AML-193 (cell line): Measurements from ENCODE around the gene RPS6KC1.
"Not testable (repeated sequence)": the region's sequence is repeated elsewhere in the genome, so short reads cannot be mapped to it uniquely, and the experiment has no call there.

Experiments
- DNase-seq, 2 experiments: peaks; one replicate each; lab custom pipeline; 2025; lab: John Stamatoyannopoulos, UW

RPS6KC1 gene

DNA sequence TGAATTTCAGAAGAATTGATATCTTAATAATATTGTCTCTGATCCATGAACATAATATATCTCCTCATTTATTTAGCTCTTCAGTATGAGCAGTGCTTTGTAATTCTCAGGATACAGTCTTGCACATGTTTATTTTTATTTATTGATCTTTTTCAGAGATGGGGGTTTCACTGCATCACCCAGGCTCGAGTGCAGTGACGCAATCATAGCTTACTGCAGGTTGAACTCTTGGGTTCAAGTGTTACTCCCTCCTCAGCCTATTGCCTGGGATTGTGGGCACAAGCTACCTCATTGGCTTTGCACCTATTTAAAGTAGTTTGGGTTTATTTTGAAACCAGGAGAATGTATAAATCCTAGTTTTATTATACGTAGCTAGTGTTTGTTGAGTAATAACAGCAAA, 4.7 kb downstream of the RPS6KC1 start:
- no peak for DNase-seq

DNA sequence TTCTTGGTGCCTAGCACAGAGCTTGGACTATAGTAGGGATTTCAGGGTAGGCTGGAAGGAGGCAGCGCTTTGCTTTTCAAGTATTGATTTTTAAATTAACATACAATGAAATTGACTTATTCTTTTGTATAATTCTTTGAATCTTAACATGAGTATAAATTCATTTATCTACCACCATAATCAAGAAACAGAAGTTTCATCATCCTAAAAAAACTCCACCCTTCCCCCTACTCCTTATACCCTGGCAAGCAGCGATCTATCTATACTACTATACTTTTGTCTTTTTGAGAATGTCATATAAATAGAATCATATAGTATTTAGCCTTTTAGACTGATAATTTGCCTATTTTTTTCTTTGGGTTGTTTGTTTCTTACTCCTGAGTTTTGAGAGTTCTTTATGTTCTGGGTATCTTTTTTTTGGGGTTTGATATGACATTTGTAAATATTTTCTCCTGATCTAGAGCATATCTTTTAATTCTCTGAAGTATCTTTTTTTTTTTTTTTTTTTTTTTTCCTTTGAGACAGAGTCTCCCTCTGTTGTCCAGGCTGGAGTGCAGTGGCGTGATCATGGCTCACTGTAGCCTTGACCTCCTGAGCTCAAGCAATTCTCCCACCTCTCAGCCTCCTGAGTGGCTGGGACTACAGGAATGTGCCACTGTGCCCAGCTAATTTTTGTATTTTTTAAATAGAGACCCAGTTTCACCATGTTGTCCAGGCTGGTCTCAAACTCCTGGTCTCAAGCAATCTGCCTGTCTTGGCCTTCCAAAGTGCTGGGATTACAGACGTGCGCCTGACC, 6.4 kb downstream of the RPS6KC1 start:
- no peak for DNase-seq

DNA sequence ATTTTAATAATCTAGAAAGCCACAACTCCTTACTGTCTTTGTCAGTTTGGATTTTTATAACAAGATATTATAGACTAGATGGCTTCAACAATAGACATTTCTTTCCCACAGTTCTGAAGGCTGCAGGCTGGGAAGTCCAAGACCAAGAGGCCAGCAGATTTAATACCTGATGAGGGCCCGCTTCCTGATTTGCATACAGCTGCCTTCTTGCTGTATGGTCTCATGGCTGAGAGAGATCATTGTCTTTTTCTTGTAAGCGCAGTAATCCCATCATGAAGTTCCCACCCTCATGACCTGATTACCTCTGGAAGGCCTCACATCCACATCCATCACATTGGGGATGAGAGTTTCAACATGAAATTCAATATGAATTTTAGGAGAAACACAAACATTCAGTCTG, 9.8 kb downstream of the RPS6KC1 start:
- DNase-seq = no peak

DNA sequence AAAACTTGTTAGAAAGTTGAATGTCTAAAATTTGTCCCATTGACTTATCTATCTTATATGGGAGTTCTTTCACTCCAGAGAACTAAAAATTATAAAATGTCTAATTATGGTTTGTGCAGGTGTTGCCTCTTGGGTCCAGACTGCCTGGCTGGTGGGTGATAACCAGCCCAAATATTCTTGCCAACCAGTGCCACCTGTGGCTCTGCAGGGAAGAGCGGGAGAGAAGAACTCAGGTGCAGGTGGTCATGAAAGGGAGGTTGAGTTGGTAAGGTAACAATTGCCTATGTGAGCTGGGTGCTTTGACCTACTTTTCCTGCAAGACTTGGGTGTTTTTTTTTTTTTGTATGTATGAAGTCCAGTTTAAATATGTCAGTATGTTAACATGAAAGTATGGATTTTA, 10.2 kb downstream of the RPS6KC1 start:
- no peak for DNase-seq

DNA sequence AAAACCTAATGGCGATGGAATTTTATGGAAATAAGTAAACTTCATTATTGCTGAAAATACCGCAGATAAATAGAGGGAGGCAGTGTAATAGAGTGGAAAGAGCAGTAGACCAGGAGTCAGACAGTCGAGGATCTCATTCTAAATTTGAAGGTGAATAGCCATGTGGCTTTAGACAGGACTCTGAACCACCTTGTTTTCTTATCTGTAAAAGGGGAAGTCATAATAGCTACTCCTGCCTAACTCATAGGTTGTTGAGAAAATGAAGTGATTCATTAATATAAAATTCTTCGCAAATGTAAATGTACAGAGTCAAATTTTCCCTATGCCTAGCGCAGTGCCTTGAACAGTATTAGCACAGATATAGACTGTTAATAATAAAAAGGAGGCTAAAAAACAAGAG, 14.8 kb downstream of the RPS6KC1 start:
- no peak for DNase-seq

DNA sequence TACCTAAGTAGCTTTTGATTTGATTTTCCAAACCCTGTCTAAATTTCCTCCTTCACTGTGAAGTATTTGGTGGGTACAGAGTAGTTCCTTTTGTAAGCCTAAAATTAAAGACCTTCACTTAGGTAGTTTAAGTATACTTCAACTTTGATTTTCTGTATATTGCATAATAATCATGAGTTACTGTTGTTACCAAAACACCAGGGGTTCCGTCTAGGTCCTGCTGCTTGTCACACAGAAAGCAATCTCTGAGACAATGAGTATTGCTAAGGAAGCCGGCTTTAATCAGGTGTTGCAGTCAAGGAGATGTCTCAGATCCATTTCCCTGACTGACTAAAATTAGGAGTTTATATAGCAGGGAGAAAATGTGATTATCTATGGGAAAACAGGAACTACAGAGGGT, 15.3 kb downstream of the RPS6KC1 start:
- no peak for DNase-seq

DNA sequence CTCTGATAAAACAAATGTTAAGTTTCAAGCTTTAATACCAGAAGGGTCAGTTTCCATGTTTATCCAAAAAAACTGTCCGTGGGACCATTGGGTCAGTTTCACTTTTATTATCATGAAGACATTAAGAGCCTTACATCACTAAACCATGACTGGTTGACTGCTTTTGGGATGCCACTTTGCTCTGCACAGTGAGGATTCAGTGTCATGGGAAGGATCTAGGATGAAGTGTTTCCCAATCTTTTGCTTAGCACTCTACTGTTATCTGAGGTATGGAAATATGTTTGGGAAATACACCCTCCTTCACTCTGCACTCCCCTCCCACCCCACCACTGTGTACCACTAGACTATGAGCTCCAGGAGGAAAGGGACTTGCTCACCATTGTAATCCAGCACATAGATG, 16.3 kb downstream of the RPS6KC1 start:
- DNase-seq = no peak

DNA sequence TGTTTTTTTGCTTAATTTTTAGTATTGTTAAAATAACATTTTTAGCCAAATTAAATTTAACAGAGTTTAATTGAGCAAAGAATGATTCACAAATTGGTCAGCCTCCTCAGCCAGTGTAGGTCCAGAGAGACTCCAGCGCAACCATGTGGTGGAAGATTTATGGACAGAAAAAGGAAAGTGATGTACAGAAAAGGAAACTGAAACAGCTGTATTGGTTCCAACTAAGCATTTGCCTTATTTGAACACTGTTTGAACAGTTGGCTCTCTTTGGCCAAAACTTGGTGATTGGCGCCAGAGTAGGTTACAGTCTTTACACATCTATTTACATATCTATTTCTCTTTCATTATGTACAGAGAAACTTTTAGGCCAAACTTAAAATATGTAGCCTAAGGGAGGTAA, 19.4 kb downstream of the RPS6KC1 start:
- DNase-seq = peak; percentile 34 to 59

DNA sequence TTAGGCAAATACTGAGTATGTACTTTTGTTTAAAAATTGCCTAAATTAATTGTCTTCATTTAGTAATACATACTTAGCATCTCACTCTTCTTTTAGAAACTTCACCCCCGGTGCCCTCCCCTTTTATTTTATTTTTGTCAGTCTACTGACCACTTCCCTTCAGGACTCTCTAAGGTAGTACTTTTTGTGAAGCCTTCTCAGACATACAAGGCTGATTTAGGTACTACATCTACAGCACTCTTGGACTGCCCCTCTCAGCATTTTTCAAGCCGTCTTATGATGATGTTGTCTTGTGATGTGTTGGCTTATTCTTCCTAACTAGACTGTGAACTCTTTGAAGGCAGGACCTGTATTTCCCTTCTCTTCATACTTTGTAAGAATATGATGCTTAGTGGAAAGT, 24.7 kb downstream of the RPS6KC1 start:
- no peak for DNase-seq

DNA sequence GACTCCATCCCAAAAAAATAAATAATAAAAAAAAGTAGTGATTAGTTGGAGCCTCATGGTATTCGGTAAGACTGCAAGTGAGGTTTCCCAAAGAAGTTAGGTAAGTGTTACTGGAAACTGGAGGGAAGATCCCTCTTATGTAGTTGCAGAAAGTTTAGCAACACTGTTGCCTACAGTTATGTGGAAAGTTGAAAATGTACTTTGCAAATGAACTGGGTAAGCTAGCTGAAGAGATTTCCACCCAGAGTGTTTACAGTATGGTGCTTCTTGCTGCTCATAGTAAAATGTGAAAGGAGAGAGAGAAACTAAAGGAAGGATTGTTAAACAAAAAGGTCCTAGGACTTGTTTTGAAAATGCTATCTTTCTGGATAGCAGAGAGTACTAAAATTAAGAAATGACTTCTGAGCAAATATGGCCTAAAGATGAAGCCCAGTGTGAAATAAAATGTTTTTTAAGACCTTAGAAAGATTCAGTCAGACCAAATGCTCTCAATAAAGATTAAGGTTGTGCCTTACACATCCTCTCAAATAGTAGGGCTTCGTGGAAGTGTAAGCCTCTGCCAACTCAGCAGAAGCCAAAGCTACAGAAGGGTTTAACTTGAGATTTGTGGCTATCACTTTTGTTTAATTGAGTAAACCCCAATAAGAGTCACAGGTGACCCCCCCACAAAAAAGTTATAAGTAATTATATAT, 31.5 kb downstream of the RPS6KC1 start:
- DNase-seq = no peak

DNA sequence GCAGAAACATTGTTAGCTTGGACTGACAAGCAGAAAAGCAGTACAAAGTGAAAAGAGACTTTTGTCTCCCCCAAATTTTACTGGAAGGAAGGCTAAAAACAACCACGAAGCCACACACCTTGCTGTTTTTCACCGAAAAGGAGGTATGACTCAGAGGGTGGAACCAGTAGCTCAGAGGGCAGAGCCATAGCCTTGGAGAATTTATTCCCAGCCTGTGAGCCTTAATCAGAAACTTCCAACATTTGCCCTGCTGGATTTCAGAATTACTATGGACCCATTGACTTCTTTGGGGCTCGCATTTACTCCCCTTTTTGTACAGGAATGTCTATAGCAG, 32.0 kb downstream of the RPS6KC1 start:
- no peak for DNase-seq

DNA sequence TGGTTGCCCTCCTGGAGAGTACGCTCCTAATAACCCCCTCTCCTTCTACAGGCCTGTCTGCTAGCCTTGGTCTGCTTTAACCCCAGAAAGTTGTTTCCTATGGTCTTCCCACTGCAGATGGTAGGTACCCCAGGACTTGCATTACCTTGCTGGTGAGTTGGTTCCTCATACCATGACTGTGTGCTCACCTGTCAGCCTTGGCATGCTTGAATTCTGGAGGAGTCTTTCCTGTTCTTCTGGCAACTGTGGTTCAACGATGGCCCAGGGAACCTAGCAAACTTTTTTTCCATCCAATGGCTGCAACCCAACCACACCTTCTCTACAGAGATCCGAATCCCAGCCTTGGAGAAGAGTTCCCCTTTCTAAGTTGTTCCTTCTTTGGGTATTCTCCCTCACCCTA, 36.9 kb downstream of the RPS6KC1 start:
- DNase-seq = no peak

DNA sequence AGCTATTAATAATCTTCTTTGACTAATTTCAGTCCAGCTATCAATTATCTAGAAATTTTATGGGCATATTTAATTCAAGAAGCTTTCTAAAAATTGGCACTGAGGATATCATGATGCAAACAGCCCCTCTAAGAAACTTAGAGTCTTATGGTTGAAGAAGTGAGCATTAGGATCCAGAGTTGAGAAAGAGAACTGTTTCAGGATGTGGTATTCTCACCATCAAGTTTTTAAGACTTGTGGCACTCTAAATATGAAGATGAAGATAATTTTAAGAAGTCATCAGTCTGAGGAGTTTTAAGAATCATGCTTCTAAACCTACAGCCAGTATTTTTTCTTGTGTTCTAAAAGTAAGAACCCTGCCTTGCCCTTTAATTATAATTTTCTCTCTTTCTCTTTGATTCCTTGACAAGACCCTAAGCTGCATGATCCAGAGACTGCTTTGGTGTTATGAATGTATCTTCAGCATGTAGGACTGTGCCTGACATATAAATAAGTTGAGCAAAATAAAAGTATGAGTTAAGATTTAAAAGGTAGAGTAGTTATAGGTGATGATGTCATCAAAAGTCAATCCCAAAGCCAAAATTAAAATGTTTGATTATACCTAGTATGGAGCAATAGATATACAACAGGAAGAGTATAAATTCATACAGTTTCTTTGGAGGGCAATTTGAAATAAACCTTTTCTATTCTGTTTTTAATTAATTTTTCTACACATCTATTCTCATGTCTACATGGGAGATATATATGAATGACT, 39.1 kb downstream of the RPS6KC1 start:
- DNase-seq = no peak

DNA sequence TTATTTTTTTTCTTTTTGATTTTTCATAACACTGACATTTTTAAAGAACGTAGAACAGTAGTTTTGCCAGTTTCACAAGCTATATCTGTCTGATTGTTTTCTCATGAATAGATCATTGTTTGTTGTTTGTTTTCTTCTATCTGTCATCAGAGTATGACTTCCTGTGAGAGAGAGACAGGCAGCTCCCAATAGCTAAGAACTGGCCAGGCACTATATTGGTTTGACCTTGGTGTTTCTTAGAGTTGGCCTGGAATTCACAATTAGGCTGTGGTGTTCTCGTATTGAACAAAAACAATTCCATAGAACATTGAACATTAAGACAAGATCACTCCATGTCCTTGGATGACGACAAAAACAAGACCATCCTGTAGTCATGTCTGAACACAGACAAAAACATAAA, 43.4 kb downstream of the RPS6KC1 start:
- DNase-seq = no peak

DNA sequence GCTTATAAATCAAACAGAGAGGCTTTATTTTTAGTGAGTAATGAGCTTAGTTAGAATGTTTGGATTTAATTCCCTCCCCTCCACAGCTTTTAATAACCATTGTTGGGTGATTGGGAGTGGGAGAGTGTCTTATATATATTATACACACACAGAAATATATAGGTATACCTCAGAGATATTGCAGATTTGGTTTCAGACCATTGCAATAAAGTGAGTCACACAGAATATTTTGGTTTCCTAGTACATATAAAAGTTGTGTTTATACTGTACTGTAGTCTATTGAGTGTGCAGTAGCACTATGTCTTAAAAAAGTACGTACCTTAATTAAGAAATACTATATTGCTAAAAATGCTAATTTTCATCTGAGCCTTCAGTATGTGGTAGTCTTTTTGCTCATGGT, 44.4 kb downstream of the RPS6KC1 start:
- DNase-seq = no peak

DNA sequence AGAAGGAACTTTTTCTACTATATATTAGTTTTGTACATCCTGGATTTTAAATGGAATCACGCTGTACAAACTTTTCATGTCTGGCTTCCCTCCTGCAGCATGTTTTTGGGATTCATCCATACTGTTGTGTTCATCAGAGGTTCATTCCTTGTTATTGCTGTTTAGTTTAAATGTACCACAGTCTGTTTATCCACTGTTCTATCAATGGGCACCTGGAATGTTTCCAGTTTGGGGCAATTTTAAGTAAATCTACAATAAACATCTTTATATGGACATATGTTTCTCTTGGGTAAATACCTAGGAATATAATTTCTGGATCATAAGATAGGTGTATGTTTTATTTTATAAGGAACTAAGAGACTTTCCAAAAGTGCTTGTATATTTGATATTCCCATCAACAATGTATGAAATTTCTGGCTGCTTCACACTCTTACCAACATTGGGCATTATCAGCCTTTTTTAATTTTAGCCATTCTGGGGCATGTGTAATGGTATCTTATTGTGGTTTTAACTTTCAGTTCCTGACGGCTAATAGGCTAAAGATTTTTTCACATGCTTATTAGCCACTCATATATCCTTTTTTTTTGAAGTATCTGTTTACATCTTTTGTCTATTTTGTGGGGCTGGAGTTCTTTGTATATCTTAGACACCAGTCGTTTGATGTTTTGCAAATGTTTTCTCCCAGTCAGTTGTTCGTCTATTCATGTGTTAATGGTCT, 48.8 kb downstream of the RPS6KC1 start:
- DNase-seq = no peak

DNA sequence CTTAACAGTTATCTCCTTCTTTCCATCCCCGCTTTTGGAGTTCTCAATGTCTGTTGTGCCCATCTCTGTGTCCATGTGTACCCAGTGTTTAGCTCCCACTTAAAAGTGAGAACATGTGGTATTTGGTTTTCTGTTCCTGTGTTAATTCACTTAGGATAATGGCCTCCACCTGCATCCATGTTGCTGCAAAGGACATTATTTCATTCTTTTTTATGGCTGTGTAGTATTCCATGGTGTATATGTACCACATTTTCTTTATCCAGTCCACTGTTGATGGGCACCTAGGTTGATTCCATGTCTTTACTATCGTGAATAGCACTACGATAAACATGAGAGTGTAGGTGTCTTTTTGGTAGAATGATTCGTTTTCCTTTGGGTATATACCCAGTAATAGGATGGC, 49.5 kb downstream of the RPS6KC1 start:
- DNase-seq = not testable (repeated sequence)

DNA sequence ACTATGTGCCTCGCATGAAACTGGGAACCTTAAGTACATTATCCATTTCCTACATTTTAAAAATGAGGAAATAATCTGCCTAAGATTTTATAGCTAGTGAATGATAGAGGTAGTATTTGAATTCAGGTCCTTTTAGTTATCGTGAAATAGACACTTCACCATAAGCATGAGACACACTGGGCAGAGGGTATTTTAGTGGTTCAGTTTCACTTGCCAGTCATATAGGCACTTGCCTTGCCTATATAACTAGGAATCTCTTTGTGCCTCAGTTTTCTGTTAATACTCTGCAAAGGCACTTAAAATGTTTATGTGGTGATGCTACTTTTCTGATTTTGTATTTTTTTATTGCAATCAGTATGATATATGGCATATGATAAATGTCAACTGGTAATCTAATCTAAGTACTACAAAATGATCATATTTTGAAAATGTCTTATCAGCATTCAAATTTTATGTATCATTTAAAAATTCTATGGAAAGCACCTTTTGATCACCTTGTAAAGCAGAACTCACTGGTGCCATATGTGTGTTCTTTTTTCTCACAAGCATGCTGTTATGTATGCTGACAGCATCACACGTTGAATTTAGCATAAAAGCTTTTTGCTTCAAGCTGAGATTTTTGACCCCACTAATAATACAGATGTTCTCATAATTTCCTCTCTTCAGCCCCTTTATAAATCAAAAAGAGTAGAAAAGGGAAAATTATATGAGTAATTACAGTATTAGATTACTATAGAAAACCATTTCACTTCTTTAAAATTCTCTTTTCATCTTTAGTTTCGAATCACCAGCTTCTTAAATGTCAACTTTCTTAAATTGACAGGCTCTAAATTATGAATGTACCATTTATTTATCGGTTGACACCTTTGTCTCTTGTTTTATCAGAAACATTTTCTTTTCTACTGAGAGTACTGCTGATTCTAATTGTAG, 52.6 kb downstream of the RPS6KC1 start:
- no peak for DNase-seq

DNA sequence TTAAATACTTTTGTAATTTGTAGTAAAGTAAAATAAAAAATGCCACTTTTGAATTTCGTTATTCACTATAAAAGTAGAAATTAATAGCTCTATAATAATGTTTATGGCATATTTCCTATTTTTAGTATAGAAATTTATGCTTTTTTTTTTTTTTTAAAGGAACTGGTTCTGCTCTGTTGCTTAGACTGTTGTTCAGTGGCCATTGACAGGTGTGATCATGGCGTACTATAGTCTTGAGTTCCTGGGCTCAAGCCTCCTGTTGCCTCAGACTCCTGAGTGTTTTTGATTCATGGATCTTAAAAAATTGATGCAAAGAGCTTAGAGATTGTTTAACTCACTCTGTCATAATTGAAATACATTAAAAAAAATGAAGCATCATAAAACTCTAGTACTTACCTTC, 53.6 kb downstream of the RPS6KC1 start:
- DNase-seq = no peak

DNA sequence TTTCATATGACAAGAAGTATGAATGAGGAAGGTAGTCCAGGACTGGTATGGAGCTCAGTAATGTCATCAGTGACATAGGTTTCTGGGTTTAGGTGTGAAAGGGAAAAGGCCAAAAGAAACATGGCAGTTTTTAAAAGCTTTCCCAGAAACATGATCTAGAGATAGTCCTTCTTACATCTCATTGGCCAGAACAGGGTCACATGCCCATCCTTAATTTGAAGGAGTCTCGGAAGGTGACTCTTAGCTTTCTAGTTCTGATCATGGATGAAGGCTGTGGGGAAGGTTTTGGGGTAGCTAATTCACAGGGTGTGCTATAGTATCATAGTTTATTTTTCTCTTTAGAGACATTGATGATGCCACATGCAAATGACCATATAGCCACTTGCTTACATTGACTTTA, 55.3 kb downstream of the RPS6KC1 start:
- no peak for DNase-seq

DNA sequence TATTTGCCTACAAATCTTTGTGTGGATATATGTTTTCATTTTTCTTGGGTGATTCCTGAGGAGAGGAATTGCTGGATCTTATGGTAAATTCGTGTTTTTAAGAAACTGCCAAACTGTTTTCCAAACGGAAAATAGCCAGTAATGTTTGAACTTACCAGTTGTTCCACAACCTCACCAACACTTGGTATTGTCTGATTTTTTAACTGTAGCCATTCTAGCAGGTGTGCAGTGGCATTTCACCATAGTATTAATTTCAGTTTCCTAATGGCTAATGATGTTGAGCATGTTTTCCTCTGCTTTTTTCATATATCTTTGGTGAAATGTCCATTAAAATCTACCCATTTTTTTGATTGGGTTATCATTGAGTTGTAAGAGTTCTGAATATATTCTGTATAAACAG, 56.6 kb downstream of the RPS6KC1 start:
- DNase-seq = no peak
